DMS114 treated with DMSO at 0.1 percent for 48 hours (cell line): ENCODE data around the gene GTF2F1.
"Not testable (repeated sequence)": the region's sequence is repeated elsewhere in the genome, so short reads cannot be mapped to it uniquely, and the experiment has no call there.

Experiments used
- DNase-seq: peaks from one replicate; lab custom pipeline; 2025; ENCODE audit not compliant: unreplicated experiment; lab: John Stamatoyannopoulos, UW

The GTF2F1 gene

DNA sequence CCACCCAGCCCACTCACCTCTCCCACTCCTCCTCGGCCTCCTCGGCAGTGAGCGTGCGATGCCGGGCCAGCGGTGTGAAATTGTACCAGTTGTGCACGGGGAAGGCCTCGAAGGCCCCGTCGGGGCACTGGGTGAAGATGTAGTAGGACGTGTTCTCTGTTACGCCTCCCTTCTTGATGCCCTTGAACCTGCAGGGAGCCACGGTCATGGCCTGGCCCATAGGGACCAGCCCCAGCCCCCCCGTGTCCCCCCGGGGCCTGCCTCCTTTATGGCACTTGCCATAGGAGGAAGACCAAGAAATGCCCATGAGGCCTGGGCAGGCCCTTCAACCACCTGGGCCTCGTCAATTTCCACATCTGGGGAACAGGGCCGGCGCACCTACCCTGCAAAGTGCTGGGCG is 5.6 kb downstream of the GTF2F1 start:
- DNase-seq: no peak

DNA sequence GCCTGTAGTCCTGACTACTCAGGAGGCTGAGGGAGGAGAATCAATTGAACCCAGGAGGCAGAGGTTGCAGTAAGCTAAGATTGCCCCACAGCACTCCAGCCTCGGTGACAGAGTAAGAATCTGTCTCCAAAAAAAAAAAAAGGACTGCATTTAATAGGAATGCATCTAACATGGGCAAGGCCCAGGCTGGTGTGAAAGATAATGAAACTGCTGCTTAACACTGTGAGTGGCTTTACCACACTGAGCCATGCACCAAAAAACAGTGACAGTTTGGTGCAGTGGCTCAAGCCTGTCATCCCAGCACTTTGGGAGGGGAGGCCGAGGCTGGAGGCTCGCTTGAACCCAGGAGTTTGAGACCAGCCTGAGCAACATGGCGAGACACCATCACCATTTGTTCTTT is 8.6 kb downstream of the GTF2F1 start:
- DNase-seq: no peak

DNA sequence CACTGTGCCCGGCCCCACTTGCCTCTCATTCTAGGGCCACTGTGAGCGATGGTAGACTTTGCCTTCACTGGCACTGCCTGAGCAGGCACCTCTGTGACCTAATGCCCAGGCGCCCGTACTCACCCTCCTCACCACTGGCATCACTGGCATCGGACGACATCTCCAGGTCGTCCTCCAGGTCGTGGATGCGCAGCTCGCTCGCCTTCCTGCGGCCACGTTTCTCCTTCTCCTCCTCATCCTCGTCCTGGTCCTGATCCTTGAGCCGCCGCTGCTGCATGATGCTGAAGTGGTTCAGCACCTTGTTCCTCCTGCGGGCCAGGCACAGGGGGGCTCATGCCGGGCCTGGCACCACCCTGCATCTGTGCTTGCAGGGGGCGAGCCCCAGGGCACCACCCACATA is 9.8 kb downstream of the GTF2F1 start:
- no peak for DNase-seq

DNA sequence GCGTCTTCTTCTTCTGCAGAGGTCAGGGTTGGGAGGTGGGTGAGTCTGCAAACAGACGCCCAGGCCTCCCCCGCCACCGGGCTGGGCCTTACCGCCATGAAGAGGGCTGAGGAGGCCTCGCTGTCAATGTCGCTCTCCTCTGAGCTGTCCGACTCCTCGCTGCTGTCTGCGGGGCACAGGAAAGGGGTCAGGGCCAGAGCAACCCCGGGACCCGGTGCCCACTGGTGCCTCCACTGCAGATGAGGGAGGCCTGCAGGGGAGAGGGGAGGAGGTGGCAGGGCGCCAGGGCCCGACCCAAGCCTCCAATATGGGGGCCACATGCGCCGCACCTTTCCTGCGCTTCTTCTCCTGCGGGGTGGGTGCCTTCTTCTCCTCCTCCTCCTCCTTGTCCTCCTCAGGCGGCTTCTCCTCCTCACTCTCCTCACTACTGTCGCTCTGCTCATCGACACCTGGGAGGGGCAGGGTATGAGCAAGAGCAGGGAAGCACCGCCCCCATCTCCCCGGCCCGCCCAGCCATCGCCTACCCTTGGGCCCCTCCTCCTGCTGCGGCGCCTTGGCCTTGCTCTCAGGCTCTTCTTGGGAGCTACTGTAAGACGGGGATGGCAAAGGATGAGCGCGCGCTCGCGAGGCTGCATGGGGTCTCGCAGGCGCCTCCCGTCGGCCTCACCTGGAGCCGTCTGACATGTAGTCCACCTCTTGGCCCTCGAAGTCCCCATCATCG is 11.8 kb downstream of the GTF2F1 start:
- no peak for DNase-seq

DNA sequence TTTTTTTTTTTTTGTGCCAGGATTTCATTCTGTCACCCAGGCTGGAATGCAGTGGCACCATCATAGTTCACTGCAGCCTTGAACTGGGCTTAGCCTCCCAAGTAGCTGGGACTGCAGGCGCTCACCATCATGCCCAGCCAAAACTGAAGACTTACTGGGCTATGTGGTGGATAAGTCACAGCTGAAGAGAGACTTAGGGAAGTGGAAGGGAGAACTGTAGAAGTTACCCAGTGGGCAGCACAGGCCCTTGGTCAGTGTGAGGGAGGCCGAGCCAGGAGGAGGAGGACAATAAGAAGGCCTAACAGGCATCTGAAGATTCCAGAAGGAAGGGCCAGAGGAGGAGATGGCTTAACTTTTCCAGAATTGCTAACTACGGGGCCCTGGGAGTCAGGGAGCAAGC is 13.2 kb downstream of the GTF2F1 start:
- DNase-seq: no peak

DNA sequence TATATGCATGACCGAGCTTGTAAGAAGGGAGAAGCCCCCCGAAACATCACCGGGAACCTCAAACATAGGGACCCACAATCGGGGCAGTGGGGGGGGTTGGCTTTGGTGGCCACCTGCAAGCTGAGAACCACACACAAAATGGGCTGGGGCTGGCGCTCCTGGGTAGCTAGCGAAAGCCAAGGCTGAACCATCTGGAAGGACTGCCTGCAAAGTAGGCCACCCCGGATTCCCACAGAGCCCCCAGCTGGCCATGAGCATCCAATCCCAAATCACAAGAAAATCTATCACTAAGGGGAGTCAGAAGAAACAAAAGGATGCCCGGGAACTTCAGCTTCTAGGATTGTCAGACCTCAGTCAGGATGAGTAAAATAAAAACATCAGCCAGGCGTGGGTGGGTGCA is 14.5 kb downstream of the GTF2F1 start:
- DNase-seq: no peak

DNA sequence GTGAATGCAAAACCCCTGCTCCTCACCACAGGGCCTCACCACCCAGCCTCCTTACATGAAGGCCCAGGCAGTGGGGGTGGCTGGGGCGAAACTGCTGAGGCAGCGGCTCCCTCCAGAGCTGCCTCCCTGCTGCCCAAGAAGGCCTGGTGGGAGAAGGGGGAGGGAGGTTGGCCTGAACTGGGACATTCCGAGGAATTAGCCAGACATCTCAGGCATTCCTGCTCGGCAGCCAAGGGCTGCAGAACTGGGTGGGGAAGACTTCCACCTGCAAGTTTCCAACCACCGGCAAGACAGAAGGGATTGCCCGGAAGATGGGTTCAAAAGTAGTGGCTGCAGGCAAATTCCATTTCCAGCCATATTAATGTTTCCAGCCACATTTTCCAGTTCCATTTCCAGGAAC is 14.9 kb downstream of the GTF2F1 start:
- no peak for DNase-seq

DNA sequence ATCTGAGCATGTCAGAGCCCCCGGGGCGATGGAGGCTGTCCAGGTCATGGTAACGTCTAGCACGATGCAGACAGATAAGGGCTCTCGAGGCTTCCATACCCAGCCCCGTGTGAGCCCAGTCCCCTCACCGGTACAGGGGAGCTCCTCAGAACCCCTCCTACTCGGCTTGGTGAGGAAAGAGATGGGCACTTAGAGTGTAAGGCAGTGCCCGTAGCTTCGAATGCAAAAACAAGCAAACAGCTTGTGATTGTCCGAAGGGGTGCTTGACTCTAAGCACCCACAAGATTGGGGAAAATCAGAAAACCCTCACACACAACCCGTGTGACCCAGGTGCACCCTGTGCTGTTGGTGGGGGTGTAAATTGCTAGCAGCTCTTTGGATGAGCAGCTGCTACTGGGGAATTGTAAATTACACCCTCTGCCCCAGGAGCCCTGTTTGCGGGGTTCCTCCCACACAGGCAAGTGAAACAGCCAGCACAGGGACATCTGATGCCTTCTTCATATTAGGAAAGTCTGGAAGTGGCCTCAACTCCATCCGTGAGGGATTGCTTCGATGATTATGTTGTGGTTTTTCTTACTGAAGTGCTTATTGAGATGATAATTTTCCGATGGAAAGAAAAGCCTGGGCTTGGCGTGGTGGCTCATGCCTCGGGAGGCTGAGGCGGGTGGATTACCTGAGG is 16.3 kb downstream of the GTF2F1 start:
- no peak for DNase-seq

DNA sequence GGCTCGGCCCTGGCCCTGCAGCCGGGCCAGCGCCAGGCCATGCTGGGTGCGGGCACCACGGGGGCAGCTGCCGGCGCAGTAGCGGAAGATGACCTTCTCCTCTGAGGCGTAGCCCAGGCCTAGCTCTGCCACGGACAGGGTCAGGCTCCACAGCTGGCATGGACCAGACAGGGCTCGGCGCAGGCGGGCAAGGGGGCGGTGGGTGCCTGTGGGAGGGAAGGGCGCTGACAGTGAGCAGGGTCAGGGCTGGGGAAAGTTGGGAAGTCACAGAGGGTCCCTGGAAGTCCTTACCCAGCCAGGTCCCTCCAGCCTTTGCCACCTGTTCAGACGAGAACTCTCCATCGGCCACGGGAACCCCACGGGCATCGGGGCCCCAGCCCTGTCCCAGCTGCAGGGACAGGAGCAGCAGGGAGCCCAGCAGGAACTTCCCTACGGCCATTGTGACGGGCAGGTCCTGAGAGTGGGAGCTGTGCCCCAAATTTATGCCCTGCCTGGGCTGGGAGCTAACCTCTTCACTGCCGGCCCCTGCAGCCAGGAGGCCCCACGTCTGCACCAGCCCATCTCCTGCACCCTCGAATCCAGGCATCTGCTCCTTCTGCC is 17.5 kb downstream of the GTF2F1 start, which contains the start of gene PSPN:
TSS of gene PSPN (minus strand) at position 523 of the 600 bp plus-strand sequence. CDS start at position 439, 84 bp downstream.
- DNase-seq: no peak

DNA sequence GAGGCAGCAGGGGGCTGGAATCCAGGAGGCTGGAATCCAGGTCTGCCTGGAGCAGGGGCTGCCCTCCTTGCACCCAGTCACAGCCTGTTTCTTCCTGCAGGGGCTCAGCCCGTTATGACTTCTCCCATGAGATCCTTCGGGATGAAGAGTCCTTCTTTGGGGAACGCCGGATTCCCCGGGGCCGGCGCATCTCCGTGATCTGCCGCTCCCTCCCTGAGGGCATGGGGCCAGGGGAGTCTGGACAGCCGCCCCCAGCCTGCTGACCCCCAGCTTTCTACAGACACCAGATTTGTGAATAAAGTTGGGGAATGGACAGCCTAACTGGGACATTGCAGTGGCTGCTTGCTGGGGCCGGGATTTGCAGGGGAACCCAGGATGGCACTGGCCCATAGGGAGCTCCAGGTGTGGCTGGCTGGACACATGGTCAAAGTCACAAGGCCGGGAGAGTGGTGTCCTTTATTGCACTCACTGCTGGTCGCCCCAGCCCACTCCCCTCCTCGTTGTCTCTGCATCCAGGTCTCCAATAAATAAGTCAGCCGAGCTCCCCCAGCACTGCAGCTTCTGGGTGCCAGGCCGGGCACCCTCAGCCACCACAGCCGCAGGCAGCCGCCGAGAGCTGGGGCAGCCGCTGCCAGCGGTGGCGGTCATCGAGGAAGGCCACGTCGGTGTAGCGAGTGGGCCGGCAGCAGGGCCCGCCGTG is 18.1 kb downstream of the GTF2F1 start:
- DNase-seq: no peak

DNA sequence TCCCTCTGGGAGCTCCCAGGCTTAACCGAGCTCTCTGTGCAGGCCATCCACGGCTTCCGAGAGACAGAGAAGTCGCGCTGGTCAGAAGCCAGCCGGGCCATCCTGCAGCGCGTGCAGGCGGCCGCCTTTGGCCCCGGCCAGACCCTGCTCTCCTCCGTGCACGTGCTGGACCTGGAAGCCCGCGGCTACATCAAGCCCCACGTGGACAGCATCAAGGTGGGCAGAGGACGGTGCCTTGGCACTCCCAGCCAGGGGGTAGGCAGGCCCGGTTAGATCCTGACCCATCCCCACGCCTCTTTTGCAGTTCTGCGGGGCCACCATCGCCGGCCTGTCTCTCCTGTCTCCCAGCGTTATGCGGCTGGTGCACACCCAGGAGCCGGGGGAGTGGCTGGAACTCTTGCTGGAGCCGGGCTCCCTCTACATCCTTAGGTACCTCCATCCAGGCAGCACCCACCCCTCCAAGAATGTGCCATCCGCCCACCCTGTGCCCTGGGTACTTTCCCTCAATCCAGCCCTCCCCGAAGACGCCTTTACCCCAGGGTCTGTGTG is 18.7 kb downstream of the GTF2F1 start:
- DNase-seq: no peak

DNA sequence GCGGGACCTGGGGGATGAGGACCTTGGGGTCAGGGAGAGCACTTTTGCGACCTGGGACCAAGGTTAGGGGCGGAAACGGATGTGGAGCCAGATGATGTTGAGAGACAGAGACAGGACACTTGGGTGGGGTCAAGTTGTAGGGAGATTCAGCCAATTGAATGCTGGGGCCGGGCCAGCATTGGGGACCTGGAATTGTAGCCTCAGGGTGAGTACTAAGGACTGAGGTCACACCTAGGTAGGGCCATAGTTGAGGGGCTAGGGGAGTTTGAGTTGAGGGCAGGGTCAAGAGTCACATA is 19.2 kb downstream of the GTF2F1 start:
- DNase-seq: no peak

DNA sequence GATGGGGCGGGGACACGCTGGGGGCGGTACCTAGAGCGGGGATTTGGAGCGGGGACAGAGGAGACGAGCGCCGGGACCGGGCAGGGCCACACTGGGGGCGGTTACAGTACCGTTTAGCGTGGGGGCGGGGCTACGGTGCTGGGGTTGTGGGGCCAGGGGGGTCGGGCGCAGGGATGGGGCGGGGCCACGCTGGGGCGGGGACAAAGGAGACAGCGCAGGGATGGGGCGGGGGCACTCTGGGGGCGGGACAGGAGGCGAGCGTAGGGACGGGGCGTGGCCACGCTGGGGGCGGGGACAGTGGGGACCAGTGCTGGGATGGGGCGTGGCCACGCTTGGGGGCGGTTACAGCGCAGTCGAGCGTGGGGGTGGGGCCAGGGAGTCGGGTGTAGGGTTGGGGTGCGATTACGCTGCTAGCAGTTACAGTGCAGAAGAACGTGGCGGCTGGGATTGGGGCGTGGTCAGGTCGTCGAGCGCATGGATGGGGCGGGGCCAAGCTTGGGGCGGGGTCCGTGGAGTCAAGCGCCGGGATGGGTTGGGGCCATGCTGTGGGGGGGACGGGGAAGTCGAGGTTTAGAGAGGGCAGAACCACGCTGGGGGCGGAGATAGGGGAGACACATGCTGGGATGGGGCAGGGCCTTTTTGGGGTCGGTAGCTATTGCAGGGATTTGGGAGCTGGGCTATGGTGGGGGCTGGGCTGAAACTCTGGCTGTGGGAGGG is 19.7 kb downstream of the GTF2F1 start:
- peak; percentile 78 for DNase-seq

DNA sequence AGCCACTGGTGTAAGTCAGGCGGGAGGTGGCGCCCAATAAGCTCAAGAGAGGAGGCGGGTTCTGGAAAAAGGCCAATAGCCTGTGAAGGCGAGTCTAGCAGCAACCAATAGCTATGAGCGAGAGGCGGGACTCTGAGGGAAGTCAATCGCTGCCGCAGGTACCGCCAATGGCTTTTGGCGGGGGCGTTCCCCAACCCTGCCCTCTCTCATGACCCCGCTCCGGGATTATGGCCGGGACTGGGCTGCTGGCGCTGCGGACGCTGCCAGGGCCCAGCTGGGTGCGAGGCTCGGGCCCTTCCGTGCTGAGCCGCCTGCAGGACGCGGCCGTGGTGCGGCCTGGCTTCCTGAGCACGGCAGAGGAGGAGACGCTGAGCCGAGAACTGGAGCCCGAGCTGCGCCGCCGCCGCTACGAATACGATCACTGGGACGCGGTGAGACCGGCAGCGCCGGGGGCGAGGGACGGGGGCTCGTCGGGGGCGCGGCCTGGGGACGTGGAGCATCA is 20.3 kb downstream of the GTF2F1 start, which contains the start of gene ALKBH7:
TSS of gene ALKBH7 (plus strand) at position 201 of the 502 bp plus-strand sequence. CDS start at position 228, 27 bp downstream.
- peak; percentile 97 for DNase-seq

DNA sequence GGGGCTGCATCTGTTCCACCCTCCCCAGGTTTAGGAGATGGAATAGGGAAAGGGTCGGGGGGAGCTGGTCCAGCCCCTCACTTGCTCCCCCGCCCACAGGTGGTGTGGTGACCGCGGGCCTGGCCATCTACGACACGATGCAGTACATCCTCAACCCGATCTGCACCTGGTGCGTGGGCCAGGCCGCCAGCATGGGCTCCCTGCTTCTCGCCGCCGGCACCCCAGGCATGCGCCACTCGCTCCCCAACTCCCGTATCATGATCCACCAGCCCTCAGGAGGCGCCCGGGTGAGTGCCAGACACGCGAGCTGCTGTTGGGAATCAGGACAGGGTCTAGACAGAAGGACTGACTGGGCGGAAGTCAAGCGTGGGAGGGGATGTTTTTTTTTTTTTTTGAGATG is 28.6 kb downstream of the GTF2F1 start:
- no peak for DNase-seq

DNA sequence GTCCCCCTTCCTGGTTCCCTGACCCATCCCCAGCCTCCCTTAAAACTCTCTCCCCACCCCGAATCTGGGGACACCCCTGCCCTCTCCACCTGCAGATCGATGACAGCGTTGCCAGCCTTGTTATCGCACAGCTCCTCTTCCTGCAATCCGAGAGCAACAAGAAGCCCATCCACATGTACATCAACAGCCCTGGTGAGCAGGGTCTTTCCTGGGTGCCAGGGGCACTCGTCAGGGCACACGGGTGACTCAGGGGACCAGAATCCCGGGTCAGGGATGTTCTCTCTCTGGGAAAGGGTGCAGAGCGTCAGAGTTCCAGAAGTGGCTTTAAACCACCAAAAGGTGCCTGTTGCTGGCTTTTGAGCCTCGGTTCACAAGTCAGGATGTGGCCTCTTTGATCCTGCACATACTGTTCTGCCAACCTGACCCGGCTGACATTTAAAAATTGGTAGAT is 30.6 kb downstream of the GTF2F1 start:
- no peak for DNase-seq

DNA sequence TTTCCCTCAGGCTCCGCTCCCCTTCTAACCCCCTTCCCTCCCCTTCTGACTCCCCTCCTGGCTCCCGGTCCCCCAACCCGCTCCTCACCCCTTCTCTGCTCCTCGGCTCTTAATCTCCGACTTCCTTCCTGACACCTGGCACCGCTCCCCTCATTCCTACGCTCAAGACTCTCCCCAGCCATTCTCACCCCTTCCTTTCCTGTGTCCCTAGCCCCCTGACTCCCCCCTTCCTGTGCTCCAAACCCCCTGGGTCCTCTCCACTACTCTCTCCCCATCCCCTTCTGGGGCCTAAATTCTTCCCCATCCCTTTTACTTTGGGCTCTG is 31.0 kb downstream of the GTF2F1 start:
- no peak for DNase-seq

DNA sequence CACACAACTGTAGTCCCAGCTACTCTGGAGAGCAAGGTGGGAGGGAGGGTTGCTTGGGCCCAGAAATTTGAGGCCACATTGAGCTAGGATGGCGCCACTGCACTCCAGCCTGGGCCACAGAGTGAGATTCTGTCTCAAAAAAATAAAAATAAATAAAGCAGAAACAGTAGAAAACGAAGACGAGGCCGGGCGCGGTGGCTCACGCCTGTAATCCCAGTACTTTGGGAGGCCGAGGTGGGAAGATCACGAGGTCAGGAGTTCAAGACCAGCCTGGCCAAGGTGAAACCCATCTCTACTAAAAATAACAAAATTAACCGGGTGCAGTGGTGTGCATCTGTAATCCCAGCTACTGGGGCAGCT is 32.1 kb downstream of the GTF2F1 start:
- not testable (repeated sequence) for DNase-seq

DNA sequence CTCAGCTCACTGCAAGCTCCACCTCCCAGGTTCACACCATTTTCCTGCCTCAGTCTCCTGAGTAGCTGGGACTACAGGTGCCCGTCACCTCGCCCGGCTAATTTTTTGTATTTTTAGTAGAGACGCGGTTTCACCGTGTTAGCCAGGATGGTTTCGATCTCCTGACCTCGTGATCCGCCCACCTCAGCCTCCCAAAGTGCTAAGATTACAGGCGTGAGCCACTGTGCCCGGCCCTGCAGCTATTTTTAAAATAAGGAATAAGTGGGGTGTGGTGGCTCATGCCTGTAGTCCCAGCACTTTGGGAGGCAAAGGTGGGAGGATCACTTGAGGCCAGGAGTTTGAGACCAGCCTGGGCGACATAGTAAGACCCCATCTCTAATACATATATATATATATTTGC is 32.5 kb downstream of the GTF2F1 start:
- not testable (repeated sequence) for DNase-seq

DNA sequence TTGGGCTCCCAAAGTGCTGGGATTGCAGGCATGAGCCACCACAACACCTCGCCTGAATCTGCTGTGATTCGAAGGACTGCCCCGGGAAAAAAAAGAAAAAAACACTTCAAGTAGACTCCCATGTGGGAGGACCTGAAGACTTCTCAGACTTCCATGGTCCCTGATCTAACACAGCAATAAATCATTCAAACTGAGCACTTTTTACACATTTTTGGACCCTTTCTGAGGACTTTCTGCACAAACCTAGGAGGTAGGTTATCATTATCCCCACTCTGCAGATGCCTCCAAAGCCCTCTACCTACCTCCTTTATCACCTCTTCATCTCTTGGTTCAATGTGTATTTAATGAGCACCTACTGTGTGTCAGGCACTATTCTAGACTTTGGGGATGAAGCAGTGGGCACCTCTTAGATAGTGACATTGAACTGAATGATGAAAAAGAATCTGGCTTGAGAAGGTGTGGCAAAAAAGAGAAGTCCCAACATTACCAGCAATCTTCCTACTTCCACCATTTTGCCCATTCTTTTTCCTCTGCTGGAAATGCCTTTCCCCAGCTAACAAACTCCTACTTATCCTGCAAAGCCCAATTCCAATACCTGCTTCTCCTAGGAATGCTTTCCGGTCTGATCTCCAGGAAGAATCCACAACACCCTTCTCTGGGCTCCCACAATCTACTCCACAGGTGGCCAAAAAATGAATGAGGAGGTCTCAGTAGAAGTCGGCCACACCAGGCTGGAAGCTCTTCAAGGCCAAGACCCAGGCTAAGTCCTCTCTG is 33.2 kb downstream of the GTF2F1 start:
- DNase-seq: no peak
